ENCODE results near the gene TC2N. TPM values are rescaled to one million over a fixed set of nuclear protein-coding genes. Genes with fewer than 3 reads are reported as not detected.

The TC2N gene
- total and polyA plus RNA-seq, 2 of the 4 experiments (the other 2 are of a cell fraction): 0.03 to 0.18 TPM

- H3K9me3 ChIP-seq (ENCODE audit: control insufficient read depth, insufficient read depth, low read length): no peaks in the 10 kb centered on the region
- H3K36me3 ChIP-seq (ENCODE audit: control insufficient read depth, insufficient read depth, low read length): peaks cover 47% of the 10 kb centered on the region
- H2BK20ac ChIP-seq (ENCODE audit: low read depth, low read length): no peak overlapping the region
- H2BK120ac ChIP-seq (ENCODE audit: low read depth, low read length): no peak overlapping the region
- H3K14ac ChIP-seq (replicated peaks; ENCODE audit: low read depth, low read length): no peak overlapping the region
- no peak overlapping the region for H3K4ac ChIP-seq (ENCODE audit: low read depth, low read length)
- DNase-seq (no peak), ATAC-seq (ENCODE audit: low read depth) (no peak)
- WGBS, 2 experiments (ENCODE audit: extremely low coverage in 2 of 2, insufficient read length in 1 of 2): no CpG with 5 or more reads among the region's 3 CpGs
- H3K4me3 ChIP-seq (ENCODE audit: insufficient read depth, low read depth, low read length): no peak overlapping the region
- H3K27me3 ChIP-seq (ENCODE audit: control insufficient read depth, insufficient read depth, low read length): no peaks in the 10 kb centered on the region
- H4K8ac ChIP-seq (ENCODE audit: low read depth in 2 of 2, low read length in 2 of 2): no peak overlapping the region; a peak in 1 of 4 replicates
- H2AFZ ChIP-seq (replicated peaks; ENCODE audit: low read length, poor library complexity): no peak overlapping the region
- no peak overlapping the region for H3K4me2 ChIP-seq (ENCODE audit: low read depth, low read length)
- H3K18ac ChIP-seq (ENCODE audit: low read depth, low read length): no peak overlapping the region
- intact Hi-C loops (cut with micrococcal nuclease): no loop called here
- H2AK5ac ChIP-seq (ENCODE audit: low read depth, low read length): no peak overlapping the region
- H4K91ac ChIP-seq (ENCODE audit: insufficient read depth, low read depth, low read length): no peak overlapping the region
- peaks cover 21% of the 10 kb centered on the region; the same call in 1 of the 2 replicates for H3K9me1 ChIP-seq (ENCODE audit: insufficient read depth, low read length)
- in situ Hi-C loops (cut with MboI; ENCODE audit: low sequenced_read_pairs): no loop called here
- H3K56ac ChIP-seq (ENCODE audit: extremely low read depth, insufficient read depth, low read length): no peak overlapping the region
- no peak overlapping the region for H3K9ac ChIP-seq (ENCODE audit: low read depth, low read length)
- H2BK15ac ChIP-seq (ENCODE audit: low read depth, low read length): no peak overlapping the region
- H3K4me1 ChIP-seq (ENCODE audit: control insufficient read depth, insufficient read depth, low read length): peaks cover 19% of the 10 kb centered on the region
- H3K27ac ChIP-seq (ENCODE audit: insufficient read depth, low read length): no peak overlapping the region
- POLR2A ChIA-PET (ENCODE audit: unreplicated experiment): no interaction called here
- dilution Hi-C loops (cut with HindIII; ENCODE audit: low sequenced_read_pairs, unreplicated experiment): no loop called here
- no peak overlapping the region for H3K23ac ChIP-seq (ENCODE audit: low read depth, low read length)
- no peak overlapping the region for H2AK9ac ChIP-seq (replicated peaks; ENCODE audit: low read depth, low read length, poor library complexity)
- H2BK5ac ChIP-seq (ENCODE audit: low read depth, low read length, poor library complexity, severe bottlenecking): no peak overlapping the region
- no peak overlapping the region for H4K5ac ChIP-seq (ENCODE audit: low read depth, low read length)
- TF ChIP-seq FOS (IDR thresholded peaks at IDR 0.05; ENCODE audit: low read depth, low read length) (no peak), RFX5 (IDR thresholded peaks at IDR 0.05; ENCODE audit: low read depth, low read length) (no peak), MXI1 (IDR thresholded peaks at IDR 0.05; ENCODE audit: borderline replicate concordance, low read depth, low read length) (no peak), RCOR1 (IDR thresholded peaks at IDR 0.05; ENCODE audit: insufficient replicate concordance, low read length) (no peak), CEBPB (IDR thresholded peaks at IDR 0.05; ENCODE audit: low read depth, low read length) (no peak), USF2 (IDR thresholded peaks at IDR 0.05; ENCODE audit: low read depth, low read length) (no peak), SMC3 (IDR thresholded peaks at IDR 0.05; ENCODE audit: low read depth, low read length) (no peak), POLR2A (IDR thresholded peaks at IDR 0.05; ENCODE audit: low read depth, low read length) (no peak), MAFK (IDR thresholded peaks at IDR 0.05; ENCODE audit: low read depth, low read length) (no peak), BHLHE40 (IDR thresholded peaks at IDR 0.05; ENCODE audit: low read depth, low read length) (no peak), RAD21 (IDR thresholded peaks at IDR 0.05; ENCODE audit: low read length) (no peak)
- no TSS peak for BruUV-seq (replicated peaks)
- no peaks in the 10 kb centered on the region; a peak in 1 of 4 replicates for H3K79me1 ChIP-seq (ENCODE audit: low read depth in 1 of 2, low read length in 2 of 2)
- no peaks in the 10 kb centered on the region for H4K20me1 ChIP-seq (ENCODE audit: insufficient read depth, low read length)
- CTCF ChIA-PET: interaction anchor here (1.0 kb wide), 1 partner anchor 12 kb away, joined by 4 read pairs; no protein-coding TSS in a partner anchor
These were observed 4.7 kb upstream of the TC2N start for GRCh38 chr14:91872011-91872501.
